ENCODE measurements around the gene DCC. TPM values are rescaled to one million over a fixed set of nuclear protein-coding genes. Genes with fewer than 3 reads are reported as not detected.

DCC gene
- total RNA-seq, 1 experiment from 2014 or later: not detected

DNA sequence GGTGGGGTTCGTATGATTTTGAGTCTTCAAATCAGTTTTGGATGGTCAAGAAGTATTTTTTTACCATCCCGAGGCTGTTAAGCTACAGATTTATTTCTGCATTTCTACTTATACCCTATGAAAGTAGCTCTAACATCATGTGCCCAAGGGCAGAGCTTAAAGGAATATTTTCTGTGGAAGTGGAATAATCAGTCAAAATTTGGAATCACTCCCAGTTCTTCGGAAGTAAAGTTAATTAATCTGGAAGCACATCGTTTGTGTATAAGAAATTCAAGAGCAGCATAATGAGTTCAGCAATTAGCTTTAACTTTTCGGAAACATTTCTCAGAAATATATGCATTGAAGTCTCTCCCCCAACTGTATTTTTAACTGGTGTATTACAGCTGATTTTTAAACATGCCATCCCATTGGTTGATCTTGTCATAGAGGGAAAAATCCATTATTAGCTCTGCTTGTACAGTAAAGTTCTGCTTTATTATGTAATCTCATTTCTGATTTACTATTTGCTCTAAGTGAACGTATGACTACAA is 510.1 kb downstream of the DCC start:
- Histone ChIP-seq H3K27me3 (ENCODE audit: low read length) (0 out of 2 replicates have a peak, but pooled peaks cover 3% of the 10 kb centered on the region), H3K9me2 (replicated peaks; ENCODE audit: low read length) (no peaks in the 10 kb centered on the region), H3K36me3 (ENCODE audit: low read depth, low read length) (no peaks in the 10 kb centered on the region), H3K79me2 (ENCODE audit: low read length) (no peaks in the 10 kb centered on the region), H3K27ac (ENCODE audit: low read length) (no peak overlapping the region), H3K9ac (ENCODE audit: low read length) (no peak overlapping the region), H2AFZ (ENCODE audit: low read length) (no peak overlapping the region), H3K4me1 (ENCODE audit: insufficient read depth, low read length) (no peaks in the 10 kb centered on the region), H4K20me1 (ENCODE audit: low read length) (no peaks in the 10 kb centered on the region), H3K4me3 (ENCODE audit: low read length) (no peak overlapping the region), H3K9me3 (ENCODE audit: low read length) (no peaks in the 10 kb centered on the region), H3F3A (ENCODE audit: low read length, unreplicated experiment) (no peaks in the 10 kb centered on the region), H3K4me2 (ENCODE audit: low read length) (no peak overlapping the region)
- TF ChIP-seq EZH2 (IDR thresholded peaks at IDR 0.05; ENCODE audit: low read length, unreplicated experiment) (no peak), EZH2phosphoT487 (IDR thresholded peaks at IDR 0.05; ENCODE audit: borderline replicate concordance, low read length) (no peak)
- TF ChIP-seq, protein P1, sequence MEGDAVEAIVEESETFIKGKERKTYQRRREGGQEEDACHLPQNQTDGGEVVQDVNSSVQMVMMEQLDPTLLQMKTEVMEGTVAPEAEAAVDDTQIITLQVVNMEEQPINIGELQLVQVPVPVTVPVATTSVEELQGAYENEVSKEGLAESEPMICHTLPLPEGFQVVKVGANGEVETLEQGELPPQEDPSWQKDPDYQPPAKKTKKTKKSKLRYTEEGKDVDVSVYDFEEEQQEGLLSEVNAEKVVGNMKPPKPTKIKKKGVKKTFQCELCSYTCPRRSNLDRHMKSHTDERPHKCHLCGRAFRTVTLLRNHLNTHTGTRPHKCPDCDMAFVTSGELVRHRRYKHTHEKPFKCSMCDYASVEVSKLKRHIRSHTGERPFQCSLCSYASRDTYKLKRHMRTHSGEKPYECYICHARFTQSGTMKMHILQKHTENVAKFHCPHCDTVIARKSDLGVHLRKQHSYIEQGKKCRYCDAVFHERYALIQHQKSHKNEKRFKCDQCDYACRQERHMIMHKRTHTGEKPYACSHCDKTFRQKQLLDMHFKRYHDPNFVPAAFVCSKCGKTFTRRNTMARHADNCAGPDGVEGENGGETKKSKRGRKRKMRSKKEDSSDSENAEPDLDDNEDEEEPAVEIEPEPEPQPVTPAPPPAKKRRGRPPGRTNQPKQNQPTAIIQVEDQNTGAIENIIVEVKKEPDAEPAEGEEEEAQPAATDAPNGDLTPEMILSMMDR (conservative IDR thresholded peaks at IDR 0.05; ENCODE audit: low read depth, low read length): no peak
- ChIA-PET CTCF (no interaction called here), POLR2A (ENCODE audit: unreplicated experiment) (no interaction called here)
- ATAC-seq (no peak), DNase-seq (no peak)
- intact Hi-C loops (cut with micrococcal nuclease): no loop called here
- BruUV-seq (replicated peaks): no TSS peak

DNA sequence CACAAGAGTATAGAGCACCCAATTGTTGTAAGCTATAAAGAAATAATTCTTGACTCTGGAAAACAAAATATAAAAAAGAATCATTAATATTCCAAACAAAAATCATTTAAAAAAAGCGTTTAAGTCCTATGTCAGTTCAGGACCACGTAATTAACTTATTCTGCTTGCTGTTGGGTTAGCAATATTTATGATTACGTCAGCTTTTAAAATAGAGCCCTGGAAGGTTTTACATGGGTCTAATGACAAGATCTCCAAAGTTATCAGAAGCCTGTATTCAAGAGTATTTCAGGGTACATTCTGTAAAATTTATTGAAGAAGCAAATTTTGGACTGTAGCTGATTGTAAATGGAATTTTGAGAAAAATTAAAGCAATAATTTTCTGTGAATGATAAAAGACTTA is 521.6 kb downstream of the DCC start:
- H3K9me3 ChIP-seq (ENCODE audit: low read length): no peaks in the 10 kb centered on the region
- H3F3A ChIP-seq (ENCODE audit: low read length, unreplicated experiment): no peaks in the 10 kb centered on the region
- H3K9ac ChIP-seq (ENCODE audit: low read length): no peak overlapping the region
- H4K20me1 ChIP-seq (ENCODE audit: low read length): no peaks in the 10 kb centered on the region
- H3K79me2 ChIP-seq (ENCODE audit: low read length): no peaks in the 10 kb centered on the region
- no peak for ATAC-seq
- no peak overlapping the region for H3K4me2 ChIP-seq (ENCODE audit: low read length)
- no peak overlapping the region for H3K27ac ChIP-seq (ENCODE audit: low read length)
- TF ChIP-seq EZH2 (IDR thresholded peaks at IDR 0.05; ENCODE audit: low read length, unreplicated experiment) (no peak), EZH2phosphoT487 (IDR thresholded peaks at IDR 0.05; ENCODE audit: borderline replicate concordance, low read length) (no peak)
- TF ChIP-seq, protein P1 (conservative IDR thresholded peaks at IDR 0.05; ENCODE audit: low read depth, low read length): no peak
- CTCF ChIA-PET: no interaction called here
- POLR2A ChIA-PET (ENCODE audit: unreplicated experiment): no interaction called here
- H3K27me3 ChIP-seq (ENCODE audit: low read length): no peaks in the 10 kb centered on the region
- no peak for DNase-seq
- no TSS peak for BruUV-seq (replicated peaks)
- H3K9me2 ChIP-seq (replicated peaks; ENCODE audit: low read length): no peaks in the 10 kb centered on the region
- intact Hi-C loops (cut with micrococcal nuclease): no loop called here
- H3K4me1 ChIP-seq (ENCODE audit: insufficient read depth, low read length): no peaks in the 10 kb centered on the region
- no peak overlapping the region for H3K4me3 ChIP-seq (ENCODE audit: low read length)
- no peaks in the 10 kb centered on the region for H3K36me3 ChIP-seq (ENCODE audit: low read depth, low read length)
- no peak overlapping the region for H2AFZ ChIP-seq (ENCODE audit: low read length)

DNA sequence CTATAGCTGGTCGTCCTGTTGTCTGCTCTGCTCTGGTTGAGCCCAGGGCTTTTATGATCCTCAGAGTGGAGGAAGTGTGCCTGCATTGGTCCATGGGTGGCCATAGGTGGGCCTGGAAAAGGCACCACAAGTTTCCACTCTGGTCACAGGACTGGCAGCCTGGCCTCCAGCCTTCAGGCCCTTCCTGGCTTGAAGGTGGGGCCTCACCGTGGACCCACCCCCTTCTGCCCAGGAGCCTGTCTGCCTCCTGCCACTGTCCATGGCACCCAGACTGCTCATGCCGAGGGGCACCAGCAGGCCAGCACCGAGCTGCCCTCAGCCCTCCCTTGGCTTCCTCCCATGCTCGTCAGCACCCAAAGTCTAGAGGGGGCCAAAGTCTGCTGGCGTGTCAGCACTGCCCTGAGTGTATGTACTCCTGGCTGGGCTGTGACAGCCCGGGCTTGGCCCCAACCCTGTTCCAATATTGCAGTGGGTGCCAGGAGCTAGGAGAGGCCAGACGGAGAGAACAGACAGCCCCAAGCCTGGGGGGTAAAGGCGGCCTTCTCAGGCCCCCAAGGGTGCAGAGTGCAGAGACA is 529.4 kb downstream of the DCC start:
- ATAC-seq (no peak), DNase-seq (no peak)
- Histone ChIP-seq H3K4me3 (ENCODE audit: low read length) (no peak overlapping the region), H3K27ac (ENCODE audit: low read length) (no peak overlapping the region), H3K79me2 (ENCODE audit: low read length) (no peaks in the 10 kb centered on the region), H2AFZ (ENCODE audit: low read length) (no peak overlapping the region), H4K20me1 (ENCODE audit: low read length) (no peaks in the 10 kb centered on the region), H3K4me2 (ENCODE audit: low read length) (no peak overlapping the region), H3K9me3 (ENCODE audit: low read length) (no peaks in the 10 kb centered on the region), H3K36me3 (ENCODE audit: low read depth, low read length) (no peaks in the 10 kb centered on the region), H3K9me2 (replicated peaks; ENCODE audit: low read length) (no peaks in the 10 kb centered on the region), H3K9ac (ENCODE audit: low read length) (no peak overlapping the region), H3K27me3 (ENCODE audit: low read length) (no peaks in the 10 kb centered on the region), H3F3A (ENCODE audit: low read length, unreplicated experiment) (no peaks in the 10 kb centered on the region), H3K4me1 (ENCODE audit: insufficient read depth, low read length) (no peaks in the 10 kb centered on the region)
- ChIA-PET POLR2A (ENCODE audit: unreplicated experiment) (no interaction called here), CTCF (no interaction called here)
- TF ChIP-seq EZH2phosphoT487 (IDR thresholded peaks at IDR 0.05; ENCODE audit: borderline replicate concordance, low read length) (no peak), EZH2 (IDR thresholded peaks at IDR 0.05; ENCODE audit: low read length, unreplicated experiment) (no peak)
- TF ChIP-seq, protein P1 (conservative IDR thresholded peaks at IDR 0.05; ENCODE audit: low read depth, low read length): no peak
- no TSS peak for BruUV-seq (replicated peaks)
- intact Hi-C loops (cut with micrococcal nuclease): no loop called here

Measured in PC-3 (cell line).